ENCODE measurements around the gene CCT4.
A peak's percentile ranks its signal among the peaks of the same experiment; 100 is the strongest.

The CCT4 gene, protein sequence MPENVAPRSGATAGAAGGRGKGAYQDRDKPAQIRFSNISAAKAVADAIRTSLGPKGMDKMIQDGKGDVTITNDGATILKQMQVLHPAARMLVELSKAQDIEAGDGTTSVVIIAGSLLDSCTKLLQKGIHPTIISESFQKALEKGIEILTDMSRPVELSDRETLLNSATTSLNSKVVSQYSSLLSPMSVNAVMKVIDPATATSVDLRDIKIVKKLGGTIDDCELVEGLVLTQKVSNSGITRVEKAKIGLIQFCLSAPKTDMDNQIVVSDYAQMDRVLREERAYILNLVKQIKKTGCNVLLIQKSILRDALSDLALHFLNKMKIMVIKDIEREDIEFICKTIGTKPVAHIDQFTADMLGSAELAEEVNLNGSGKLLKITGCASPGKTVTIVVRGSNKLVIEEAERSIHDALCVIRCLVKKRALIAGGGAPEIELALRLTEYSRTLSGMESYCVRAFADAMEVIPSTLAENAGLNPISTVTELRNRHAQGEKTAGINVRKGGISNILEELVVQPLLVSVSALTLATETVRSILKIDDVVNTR

DNA sequence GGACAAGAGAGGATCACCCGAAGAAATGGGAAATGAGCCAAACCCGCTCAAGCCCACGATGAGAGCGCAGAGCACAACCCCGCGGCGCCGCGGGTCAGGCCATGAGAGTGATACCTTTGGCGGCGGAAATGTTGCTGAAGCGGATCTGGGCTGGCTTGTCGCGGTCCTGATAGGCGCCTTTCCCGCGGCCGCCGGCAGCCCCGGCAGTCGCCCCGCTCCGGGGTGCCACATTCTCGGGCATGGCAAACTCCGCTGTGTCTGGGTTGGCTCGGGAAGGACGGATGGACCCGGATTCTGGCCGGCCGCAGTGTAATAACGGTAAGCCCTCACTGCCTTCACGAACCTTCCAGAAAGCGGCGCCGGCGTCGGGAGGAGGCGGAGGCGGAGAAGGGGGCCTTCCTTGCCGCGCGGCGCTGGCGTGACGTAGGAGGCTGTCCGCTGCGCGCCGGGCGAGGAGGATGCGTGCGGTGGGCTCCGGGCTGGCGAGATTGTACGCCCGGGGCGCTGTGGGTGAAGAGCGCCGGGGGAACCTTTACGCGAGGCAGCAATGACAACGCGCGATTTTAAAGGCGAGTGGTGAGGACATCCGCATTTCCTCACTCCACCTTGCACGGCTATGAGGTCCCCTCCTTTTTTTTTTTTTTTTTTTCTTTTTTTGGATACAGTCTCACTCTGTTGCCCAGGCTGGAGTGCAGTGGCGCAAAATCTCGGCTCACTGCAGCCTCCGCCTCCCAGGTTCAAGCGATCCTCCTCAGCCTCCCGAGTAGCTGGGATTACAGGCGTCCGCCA, at the start of gene CCT4:
TSS of gene CCT4 (minus strand) at position 390 of the 789 bp plus-strand sequence. CDS start at position 241, 149 bp downstream.
- in situ Hi-C loops (cut with MboI; ENCODE audit: low sequenced_read_pairs, unreplicated experiment) = no loop called here
- no peak for TF ChIP-seq CTCF (IDR thresholded peaks at IDR 0.05; ENCODE audit: borderline replicate concordance, control extremely low read depth, extremely low read depth, insufficient read depth, missing control alignments)

DNA sequence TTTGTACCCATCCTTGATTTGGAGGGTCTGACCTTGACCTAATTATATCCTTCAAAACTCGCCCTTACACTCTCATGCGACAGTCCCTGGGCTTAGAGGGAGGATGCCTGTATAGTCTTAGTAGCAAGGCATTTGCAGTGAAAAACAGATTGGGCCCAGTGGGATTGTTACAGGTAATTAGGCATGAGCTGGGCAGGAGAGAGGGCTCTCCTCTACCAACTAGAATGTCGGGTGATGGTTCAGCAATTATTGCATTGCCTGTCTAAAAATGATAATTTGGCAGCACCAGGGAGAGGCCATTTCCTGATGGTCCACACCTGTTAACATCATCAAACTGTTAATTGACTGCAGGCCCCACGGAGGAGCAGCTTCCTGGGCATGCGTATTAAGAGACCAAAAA, 49.4 kb upstream of the CCT4 start:
- TF ChIP-seq CTCF (IDR thresholded peaks at IDR 0.05; ENCODE audit: borderline replicate concordance, control extremely low read depth, extremely low read depth, insufficient read depth, missing control alignments) = no peak
- DNase-seq (ENCODE audit: low spot score) = no peak
- in situ Hi-C loops (cut with MboI; ENCODE audit: low sequenced_read_pairs, unreplicated experiment) = no loop called here

More for the DNA sequence above, at the start of gene CCT4:
- DNase-seq (ENCODE audit: low spot score) = peak; percentile 90

DNA sequence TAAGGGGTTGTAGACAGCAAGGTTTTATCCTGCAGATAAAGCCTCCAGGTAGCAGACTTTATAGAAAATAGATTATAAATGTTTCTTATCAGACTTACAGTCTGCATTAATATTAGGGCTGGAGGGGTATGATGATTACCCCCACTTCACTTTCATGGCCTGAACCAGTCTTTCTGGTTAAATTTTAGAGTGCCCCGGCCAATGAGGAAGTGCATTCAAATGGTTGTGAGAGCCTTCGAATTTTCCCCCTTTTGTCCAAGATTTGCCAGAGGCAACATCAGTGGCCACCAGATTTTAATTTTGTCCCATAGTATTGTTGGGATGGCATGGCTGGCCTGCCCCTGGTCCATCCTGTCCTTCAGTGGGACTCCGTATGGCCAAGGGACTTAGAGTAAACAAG, 48.6 kb upstream of the CCT4 start:
- TF ChIP-seq CTCF (IDR thresholded peaks at IDR 0.05; ENCODE audit: borderline replicate concordance, control extremely low read depth, extremely low read depth, insufficient read depth, missing control alignments) = no peak
- in situ Hi-C loops (cut with MboI; ENCODE audit: low sequenced_read_pairs, unreplicated experiment) = no loop called here
- DNase-seq (ENCODE audit: low spot score) = no peak

DNA sequence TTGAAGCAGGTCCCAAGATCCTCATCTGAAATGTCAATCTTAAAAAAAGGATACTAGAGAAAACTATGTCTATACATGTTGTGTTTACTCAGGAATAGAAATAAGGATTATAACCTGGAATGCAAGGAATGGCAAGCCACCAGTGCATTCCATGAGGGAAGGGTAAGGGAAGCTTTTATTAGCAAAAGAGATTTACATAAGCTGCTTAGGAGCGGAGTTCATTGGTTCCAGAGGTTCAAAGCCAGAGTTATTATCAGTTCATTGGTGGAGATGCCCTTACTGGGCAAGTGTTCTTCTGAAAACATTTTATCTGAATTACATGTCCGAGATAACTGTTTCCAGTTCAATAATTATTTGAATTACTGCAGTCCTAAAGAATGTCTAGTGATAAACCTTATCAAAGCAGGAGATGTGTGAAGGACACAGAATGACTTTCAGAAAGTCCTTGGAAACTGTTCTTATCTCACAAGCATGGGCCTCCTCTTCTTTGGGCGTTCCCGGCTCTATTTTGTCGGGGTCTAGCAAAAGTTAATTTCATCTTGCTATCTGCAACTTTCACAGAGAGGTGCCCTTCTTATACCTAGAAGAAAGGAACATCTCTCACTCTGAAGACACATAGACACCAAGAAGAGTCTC, 40.5 kb upstream of the CCT4 start:
- no peak for TF ChIP-seq CTCF (IDR thresholded peaks at IDR 0.05; ENCODE audit: borderline replicate concordance, control extremely low read depth, extremely low read depth, insufficient read depth, missing control alignments)
- in situ Hi-C loops (cut with MboI; ENCODE audit: low sequenced_read_pairs, unreplicated experiment) = no loop called here
- DNase-seq (ENCODE audit: low spot score) = no peak

GRCh38 chr2:61926531-61927477, 38.3 kb upstream of the CCT4 start:
- in situ Hi-C loops (cut with MboI; ENCODE audit: low sequenced_read_pairs, unreplicated experiment) = no loop called here
- TF ChIP-seq CTCF (IDR thresholded peaks at IDR 0.05; ENCODE audit: borderline replicate concordance, control extremely low read depth, extremely low read depth, insufficient read depth, missing control alignments) = no peak
- DNase-seq (ENCODE audit: low spot score) = no peak

Data from GM13976 (cell line).